GM19240 (cell line): ENCODE results near the gene SPATA6.
"Not testable (repeated sequence)": the region's sequence is repeated elsewhere in the genome, so short reads cannot be mapped to it uniquely, and the experiment has no call there.

Source experiments
- DNase-seq: peaks from one replicate; pipeline ENCODE4 v3.0.0; 2011; ENCODE audit warnings: low spot score; ENCODE audit not compliant: insufficient read length

Gene SPATA6

DNA sequence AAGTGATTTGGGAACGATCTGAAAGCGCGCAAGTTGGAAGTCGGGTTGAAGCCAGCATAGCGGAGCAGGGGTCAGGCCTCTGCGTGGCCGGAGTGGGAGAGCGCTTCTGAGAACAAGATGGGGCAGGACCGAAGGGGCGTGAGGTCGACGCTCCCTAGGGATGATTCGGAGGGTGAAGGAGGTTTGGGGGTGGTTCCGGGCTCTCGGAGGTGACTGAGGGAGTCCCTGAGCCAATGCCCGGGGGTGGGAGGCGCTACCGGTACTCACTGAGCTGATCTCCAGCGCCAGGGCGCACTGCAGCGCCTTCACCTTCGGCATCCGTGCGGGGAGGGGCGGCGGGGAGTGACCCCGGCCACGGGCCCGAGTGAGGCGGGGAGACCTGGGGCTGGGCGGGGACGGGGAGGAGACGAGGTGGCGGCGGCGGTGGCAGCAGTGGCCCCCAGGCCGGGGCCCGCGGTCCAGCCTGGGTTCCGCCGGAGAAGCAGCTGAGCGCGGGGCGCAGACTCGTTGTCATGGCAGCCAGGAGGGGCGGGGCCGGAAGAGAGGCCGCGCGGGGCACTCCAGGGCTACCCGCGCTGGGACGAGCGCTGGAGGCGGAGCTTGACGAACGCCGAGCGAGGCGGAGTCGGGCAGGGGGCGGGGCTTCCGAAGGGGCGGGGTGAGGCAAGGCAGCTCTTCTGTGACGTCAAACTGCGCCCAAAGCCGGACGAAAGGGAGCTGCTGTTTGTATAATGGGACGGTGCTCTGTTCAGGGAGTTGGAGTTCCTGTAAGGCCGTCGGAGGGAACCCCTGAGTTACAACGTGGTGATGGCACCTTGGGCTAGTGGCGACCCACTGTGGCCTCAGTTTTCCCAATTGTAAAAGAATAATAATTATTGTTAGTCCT, at the start of gene SPATA6:
SPATA6 (minus strand) TSS at position 514 of the 886 bp plus-strand sequence; CDS start at position 318, 196 bp downstream.
- peak; percentile 88 for DNase-seq

DNA sequence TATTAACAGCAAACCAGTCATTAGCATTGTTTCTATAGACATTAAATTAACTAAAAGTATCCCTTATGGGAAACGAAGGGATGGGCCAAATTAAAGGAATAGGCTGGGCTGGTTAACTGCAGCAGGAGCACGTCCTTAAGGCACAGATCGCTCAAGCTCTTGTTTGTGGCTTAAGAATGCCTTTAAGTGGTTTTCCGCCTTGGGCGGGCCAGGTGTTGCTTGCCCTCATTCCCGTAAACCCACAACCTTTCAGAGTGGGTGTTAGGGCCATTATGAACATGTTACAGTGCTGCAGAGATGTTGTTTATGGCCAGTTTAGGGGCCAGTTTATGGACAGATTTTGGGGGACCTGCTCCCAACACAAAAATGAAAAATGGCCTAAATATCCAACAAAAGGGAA, 47.9 kb upstream of the SPATA6 start:
- DNase-seq: not testable (repeated sequence)

DNA sequence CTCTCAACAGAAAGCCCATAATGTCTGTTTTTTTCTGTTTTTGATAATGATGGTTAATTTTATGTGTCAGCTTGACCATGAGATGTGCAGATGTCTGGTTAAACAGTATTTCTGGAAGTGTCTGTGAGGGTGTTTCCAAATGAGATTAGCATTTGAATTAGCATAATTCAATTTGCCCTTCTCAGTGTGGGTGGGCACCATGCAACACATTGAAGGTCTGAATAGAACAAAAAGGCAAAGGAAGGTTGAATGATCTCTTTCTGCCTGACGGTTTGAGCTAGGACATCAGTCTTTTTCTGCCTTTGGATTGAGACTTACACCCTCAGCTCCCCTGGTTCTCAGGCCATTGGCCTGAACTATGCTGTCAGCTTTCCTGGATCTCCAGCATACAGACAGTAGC, 34.9 kb upstream of the SPATA6 start:
- no peak for DNase-seq

DNA sequence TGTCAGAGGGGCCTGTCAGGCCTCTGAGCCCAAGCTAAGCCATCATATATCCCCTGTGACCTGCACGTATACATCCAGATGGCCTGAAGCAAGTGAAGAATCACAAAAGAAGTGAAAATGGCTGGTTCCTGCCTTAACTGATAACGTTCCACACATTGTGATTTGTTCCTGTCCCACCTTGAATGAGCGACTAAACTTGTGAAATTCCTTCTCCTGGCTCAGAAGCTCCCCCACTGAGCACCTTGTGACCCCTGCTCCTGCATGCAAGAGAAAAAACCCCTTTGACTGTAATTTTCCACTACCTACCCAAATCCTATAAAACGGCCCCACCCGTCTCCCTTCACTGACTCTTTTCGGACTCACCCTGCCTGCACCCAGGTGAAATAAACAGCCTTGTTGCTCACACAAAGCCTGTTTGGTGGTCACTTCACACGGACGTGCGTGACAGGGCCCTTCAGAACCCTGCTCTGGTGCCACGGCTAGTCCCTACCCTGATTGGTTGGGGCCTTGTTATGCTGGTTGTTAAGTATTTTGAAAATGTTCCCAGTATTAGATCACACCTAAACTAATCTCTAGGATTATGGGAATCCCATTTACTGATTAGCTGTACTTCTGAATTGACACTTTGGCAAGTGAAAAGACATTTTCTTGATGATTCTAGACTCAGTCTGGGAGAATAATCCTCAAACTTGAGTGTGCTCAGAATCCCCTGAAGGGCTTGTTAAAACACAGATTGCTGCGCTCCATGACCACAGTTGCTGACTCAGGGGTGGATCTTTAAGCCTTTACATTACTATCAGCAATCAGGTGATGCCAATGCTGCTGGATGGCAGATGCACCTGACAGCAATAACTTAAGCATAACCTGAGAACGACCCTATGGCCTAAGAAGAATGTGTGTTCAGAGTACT, 28.8 kb upstream of the SPATA6 start:
- no peak for DNase-seq

DNA sequence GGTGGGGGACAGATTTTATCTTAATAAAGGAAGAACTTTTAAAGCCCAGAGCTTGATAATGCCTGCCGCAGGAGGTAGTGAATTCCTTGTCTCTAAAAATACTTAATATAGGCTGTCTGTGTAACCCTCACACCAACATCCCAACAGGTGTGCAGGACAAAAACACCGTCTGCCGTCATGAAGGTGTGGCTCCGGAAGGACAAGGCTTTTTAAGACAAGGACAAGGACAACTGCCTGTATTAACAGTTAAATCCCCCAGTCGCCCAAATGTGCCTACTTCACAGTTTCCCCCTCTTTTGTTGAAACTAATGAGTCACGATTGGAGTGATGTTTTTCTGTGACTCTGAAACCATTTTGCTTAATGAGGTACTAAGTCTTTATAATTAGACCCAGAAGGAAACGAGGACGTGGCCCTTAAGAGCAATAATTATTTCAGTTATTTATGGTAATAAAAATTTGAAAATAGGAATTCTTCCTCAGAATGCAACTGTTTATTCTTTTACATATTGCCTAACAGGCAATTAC, 27.3 kb upstream of the SPATA6 start:
- DNase-seq: no peak

DNA sequence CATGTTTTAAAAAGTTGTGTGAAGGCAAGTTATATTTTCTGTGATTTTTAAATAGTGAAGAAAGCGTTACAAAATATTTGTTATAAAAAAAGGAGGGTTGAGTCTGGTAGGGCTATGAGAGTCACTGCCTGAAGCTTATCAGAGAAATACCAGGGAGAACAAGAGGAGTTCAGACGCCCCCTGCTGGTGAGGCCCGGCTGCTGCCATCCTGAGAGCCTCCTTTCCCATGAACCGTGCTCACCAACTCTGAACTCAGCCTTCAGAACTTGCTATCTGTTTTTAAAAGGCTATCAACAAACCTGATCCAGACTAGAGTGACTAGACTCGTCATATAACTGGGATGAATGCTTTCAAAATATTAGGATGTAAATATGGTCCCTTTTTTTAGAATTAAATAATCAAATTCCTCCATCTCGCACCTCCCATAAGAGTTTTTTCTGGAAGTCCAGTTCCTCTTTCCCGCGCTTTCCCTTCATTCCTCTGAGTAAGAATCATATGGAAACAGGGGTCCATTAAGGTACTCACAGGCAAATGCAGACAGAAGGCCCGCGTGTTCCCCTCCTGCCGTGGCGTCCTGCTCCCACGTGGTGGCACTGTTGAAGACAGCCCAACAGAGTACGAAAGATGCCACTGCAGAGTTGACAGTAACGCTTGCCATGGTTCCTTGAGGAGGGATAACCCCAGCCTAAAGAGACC, 26.2 kb upstream of the SPATA6 start:
- peak; percentile 11 for DNase-seq

DNA sequence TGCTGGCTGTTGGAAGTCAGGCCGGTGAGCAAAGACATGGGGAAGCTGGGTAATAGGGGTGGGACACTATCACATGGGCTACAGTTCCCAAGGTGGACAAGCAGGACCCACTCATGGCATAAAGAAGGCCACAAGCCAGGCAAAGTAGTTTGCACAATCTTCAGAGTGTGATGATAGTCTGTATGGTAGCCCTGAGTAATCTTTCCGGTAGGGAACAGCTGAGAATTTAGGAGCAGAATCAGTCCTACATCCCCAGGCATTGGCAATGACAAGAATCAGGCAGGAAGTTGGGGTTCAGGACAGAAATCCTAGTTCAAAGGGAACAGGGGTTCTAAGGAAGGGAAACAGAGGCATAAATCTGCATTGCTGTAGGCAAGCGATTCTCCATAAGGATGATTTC, 23.9 kb upstream of the SPATA6 start:
- DNase-seq: no peak

DNA sequence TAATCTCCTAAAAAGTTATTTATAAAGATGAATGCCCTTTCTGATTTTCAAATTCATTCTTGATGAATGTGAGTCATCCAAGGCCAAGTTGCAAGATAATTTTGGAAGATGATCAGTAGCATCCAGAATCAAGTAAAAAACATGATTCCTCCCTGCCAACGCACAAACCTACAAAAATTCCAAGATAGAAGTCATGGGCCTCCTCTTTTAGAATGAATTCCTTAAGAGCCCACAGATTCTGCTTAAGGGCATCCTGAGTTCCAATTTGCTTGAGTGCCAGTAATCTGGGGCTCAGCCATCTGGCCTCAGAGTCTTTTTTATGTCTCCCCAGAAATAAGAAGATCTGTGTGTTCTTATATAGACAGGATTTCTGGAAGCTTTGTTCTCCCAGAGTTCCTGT, 23.2 kb upstream of the SPATA6 start:
- no peak for DNase-seq

DNA sequence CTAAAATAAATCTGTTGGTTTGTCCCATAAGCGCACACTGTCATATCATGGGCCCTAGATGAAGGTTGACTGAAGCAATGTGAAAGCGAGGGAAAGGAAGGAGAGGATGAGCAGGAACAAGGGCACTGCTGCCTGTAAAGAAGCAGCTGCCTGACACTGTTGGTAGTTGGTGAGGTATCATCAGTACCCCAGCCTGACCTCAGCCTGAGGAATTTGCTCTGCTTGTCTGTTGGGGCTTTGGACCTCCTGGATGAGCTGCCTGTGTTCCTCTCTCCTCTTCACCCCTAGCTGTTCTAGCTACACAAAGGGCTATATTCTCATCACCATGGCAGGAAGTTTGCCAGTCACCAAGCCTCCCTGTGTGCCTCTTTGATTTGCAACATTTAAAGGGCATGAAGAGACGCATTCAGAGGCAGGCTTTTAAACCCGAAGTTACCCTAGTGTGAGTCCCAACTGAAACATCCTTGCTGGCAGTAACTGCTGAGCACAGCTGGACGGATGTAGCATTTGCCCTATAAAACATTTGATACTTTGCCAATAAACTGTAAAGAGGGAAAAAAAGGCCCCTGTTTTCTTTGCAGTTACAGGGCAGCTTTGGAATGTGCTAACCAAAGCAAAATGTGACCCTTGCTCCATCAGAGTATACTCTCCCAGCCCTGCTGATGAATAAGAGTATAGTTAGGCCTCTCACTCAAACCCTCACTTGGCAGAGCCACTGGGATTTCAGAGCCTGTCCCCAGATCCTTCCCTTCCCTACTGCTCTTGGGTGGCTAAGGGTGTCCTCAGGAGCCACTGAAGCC, 22.2 kb upstream of the SPATA6 start:
- no peak for DNase-seq

DNA sequence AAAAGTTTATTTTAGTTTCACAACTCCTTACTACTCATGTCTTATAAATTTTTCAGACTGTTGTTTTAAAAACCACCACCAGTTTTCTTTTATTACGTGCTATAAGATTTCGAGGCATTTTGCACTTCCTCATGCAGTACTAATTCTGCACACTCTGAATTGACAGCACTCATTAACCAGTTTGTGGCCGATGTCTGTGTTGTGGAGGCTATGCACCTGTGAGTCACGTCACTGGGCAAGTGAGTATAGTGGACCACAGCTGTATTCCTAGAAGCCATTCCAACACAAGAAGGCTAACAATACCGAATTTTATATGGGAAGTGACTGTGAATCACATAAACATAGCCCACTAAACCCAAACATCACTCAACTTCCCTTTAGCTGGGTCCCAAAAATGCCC, 21.0 kb upstream of the SPATA6 start:
- no peak for DNase-seq

DNA sequence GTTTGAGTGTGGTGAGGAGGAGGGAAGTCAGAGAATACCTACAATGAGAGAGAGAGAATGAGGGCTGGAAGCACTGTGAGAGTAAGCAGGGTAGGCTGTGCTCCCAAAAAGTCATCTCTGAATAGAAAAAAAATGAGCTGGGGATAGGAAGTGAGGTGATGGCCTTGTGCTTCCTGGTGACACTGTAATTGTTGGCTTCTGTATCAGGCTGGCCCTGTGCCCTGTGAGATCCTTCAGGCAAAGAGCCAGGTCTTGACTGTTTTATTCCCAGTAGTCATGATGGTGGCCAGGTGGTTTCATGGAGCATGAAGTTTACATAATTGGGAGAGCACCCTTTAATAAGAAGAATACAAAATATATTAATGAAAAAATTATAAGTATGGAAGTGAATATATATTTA, 20.4 kb upstream of the SPATA6 start:
- DNase-seq: no peak

DNA sequence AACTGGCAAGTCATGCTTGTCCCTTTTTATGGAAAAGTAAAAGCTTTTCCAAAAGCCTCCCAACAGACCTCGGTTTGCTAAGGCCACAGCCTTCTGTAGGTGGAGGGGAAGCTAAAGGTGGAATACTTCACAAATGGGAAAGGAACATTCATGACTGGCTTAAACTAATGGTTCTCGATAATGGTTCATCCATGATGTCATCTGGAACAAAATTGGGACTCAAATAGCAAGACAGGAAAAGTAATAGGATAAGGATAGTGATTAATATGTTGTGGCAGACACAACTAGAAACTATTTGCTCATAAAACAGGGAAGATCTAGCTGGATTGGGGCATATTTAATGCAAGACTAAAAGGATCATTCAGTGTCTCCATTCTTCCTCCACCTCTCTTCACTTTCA, 16.7 kb upstream of the SPATA6 start:
- DNase-seq: no peak

DNA sequence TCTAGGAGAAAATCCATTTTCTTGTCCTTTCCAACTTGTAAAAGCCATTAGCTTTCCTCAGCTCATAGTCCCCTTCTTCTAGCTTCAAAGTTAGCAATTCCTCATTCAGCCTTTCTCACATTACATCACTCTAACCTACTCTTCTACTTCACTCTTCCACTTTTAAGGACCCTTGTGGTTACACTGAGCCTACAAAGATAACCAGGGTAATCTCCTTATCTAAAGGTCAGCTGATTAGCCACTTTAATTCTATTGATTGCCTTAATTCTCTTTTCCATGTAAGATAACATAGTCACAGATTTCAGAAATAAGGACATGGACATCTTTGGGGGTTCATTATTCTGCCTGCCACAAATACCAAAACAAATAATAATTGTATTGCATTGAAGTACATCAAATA, 8.5 kb upstream of the SPATA6 start:
- no peak for DNase-seq

DNA sequence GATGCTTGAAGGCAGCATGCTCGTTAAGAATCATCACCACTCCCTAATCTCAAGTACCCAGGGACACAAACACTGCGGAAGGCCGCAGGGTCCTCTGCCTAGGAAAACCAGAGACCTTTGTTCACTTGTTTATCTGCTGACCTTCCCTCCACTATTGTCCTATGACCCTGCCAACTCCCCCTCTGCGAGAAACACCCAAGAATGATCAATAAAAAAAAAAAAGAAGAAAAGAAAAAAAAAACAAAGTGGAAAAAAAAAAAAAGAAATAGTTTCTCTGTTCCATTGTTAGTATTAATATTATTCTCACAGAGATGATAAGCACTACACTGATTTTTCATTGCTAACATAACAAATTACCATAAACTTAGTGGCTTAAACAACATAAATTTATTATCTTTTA, 8.0 kb upstream of the SPATA6 start:
- DNase-seq: not testable (repeated sequence)

DNA sequence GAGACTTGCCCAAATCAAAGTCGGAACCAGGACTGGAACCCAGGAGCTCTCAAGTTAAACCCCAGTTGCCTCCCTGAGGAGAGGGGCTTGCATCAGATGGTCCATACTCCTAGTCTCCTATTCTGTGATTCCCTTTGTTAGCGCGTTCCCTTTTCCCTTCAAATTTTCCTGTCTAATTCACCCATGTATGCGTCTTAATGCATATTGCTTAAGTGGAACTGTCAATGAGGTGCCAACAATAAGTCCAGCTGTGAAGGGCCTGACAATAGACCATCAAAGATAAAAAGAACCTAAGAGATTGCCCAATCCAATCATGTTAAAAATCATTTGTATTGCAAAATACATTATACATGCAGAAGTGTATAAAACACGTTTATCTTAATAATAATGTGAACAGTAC, 634 bp upstream of the SPATA6 start:
- DNase-seq: no peak

DNA sequence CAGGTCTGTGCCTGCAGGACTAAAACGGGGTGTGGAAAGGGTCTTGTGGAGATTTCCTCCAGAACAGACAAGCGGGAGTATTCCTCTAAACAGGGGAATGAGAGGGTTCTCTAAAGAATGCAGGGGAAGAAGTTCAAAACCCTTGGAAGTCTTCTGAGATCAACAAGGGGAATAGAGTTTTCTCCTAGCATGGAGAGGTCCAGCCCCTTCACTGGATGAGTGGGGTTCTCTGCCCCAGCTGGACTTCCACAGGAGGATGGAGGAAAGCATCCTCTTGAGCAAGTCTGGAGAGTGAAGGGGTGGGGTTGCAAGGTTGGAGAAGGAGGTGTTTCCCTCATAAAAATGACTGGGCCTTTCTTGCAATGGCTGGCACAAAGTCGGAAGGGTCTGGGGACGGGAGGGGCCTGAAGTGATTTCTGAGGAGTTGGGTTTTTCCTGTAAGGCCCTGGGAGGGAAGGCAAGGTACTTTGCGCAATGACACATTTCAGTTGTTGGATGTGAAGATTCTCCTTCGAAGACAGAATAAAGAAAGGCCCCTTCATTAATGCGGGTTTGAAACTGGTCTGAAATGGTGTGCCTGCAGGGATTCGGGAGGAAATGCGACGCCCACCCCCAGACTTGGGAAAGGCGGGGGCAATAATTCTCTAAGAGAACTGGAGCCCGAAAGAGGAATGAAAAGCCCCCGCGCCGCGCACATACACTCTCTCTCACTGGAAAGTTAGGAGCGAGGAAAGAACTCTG, 884 bp downstream of the SPATA6 start:
- no peak for DNase-seq

DNA sequence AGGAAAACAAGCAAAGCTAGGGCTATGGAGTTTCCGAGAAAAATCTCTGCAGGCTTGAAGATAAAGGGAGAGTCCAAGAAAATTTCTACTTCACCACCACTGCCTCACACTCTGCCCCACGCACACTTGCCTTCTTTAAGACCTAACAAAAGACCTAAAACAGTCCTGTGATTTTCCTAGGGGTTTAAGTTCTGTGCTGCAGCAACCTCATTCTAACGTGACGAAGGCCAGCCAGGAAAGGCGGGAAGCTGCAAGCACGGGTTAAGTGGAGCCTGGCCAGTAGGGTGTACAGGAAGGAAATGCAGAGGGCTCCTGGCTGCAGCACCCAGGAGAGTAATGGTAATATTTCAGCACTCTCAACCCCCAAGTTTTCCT, 1.5 kb downstream of the SPATA6 start:
- no peak for DNase-seq

DNA sequence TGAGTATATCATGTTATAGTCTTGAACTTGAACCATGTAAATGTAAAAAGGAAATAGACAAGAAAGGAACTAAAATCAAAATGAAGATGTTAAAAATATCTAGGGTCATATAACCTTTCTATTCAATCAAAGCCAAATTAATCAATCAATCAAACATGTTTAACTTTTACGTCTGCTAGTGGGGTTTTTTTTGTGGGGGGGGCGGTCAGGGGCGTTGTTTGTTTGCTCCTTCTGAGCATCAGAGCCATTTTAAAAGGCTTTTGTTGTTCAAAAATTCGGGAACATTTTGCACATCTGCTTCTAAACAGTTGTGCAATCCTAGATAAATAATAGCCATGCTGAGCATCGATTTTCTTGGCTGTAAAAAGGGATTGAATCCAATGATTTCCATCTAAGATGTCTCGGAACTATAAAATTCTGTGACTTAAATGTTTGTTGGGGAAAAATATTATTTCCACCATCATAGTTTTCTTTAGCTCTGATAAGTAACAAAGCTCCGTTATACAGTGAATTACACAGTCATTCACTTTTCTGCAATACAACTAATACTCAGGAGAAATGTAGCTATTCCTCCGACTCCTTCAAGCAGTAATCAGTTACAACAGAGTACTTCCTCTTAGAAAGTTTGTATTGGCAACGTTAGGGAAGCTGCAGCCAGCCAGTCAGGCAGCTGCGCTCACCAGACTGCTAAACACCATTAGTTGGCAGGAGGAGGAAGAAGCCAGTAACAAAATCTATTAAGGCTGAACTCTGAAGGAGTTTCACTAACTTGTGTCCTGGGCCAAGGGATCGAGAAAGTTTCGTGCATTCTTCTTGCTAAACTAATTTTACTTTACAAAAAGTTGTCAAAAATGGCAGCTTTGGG, 2.2 kb downstream of the SPATA6 start:
- DNase-seq: no peak

DNA sequence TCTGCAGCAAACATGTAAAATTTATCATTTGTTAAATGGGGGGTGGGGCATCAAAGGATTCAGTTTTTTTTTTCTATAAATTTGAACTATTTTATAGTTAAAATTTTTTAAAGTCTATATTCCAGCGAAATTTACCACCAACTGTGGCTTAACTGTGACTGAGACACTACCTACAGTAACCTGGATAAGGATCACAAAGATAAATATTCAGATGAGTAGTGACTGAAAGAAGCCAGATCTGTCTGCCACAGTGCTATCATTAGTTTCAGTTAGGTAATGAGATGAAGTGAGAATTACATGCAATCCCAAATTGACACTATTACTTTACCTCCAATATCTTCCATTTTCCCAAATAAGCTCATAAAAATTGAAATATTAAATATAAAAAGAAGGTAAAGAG, 5.4 kb downstream of the SPATA6 start:
- DNase-seq: no peak
